ENCODE measurements around the gene PILRA. TPM values are rescaled to one million over a fixed set of nuclear protein-coding genes. Genes with fewer than 3 reads are reported as not detected.
A peak's percentile ranks its signal among the peaks of the same experiment; 100 is the strongest.

PILRA gene
- total and polyA plus RNA-seq, 8 donors: 0.88 to 7.6 (median 3.7) TPM

- TF ChIP-seq CTCF (IDR thresholded peaks at IDR 0.05): no peak
- Histone ChIP-seq H3K4me1 (no peaks in the 10 kb centered on the region), H3K4me3 (no peak overlapping the region), H3K27me3 (no peaks in the 10 kb centered on the region), H3K9me3 (no peaks in the 10 kb centered on the region), H3K36me3 (no peaks in the 10 kb centered on the region), H3K27ac (no peak overlapping the region)
- no peak for DNase-seq
- intact Hi-C loops (cut with DNase I): no loop called here
- no peak for FAIRE-seq
- no peak for ATAC-seq
- WGBS, 2 donors: 96% methylated on average over 2 of the region's 2 CpGs
Observed at GRCh38 chr7:100402241-100402640, 29.0 kb downstream of the PILRA start.

GRCh38 chr7:100406767-100407166, 33.5 kb downstream of the PILRA start:
- 41% methylated on average over 6 of the region's 6 CpGs for WGBS, 2 donors
- Histone ChIP-seq H3K9me3 (no peaks in the 10 kb centered on the region), H3K4me1 (no peaks in the 10 kb centered on the region), H3K4me3 (no peak overlapping the region), H3K27me3 (no peaks in the 10 kb centered on the region), H3K27ac (no peak overlapping the region), H3K36me3 (no peaks in the 10 kb centered on the region)
- no peak for TF ChIP-seq CTCF (IDR thresholded peaks at IDR 0.05)
- DNase-seq (no peak), FAIRE-seq (no peak), ATAC-seq (peak in 1 of 4 donors; percentile 54)
- intact Hi-C loops (cut with DNase I): no loop called here

GRCh38 chr7:100407285-100408180, 34.2 kb downstream of the PILRA start:
- intact Hi-C loops (cut with DNase I): no loop called here
- 39 to 49% methylated on average over 12 of the region's 12 CpGs for WGBS, 2 donors

GRCh38 chr7:100411101-100411500, 37.8 kb downstream of the PILRA start:
- no peak for DNase-seq
- no peak for TF ChIP-seq CTCF (IDR thresholded peaks at IDR 0.05)
- intact Hi-C loops (cut with DNase I): no loop called here
- Histone ChIP-seq H3K9me3 (no peaks in the 10 kb centered on the region), H3K27ac (no peak overlapping the region), H3K4me1 (no peaks in the 10 kb centered on the region), H3K36me3 (no peaks in the 10 kb centered on the region), H3K27me3 (no peaks in the 10 kb centered on the region), H3K4me3 (no peak overlapping the region)
- FAIRE-seq: no peak
- ATAC-seq: no peak
- WGBS, 2 donors: 82 to 88% methylated on average over 6 of the region's 6 CpGs

More at GRCh38 chr7:100407285-100408180, 34.2 kb downstream of the PILRA start:
- ATAC-seq: peak; percentile 69 to 92 (median 88)
- Histone ChIP-seq H3K27ac (no peak overlapping the region), H3K36me3 (no peaks in the 10 kb centered on the region), H3K4me1 (no peaks in the 10 kb centered on the region), H3K27me3 (no peaks in the 10 kb centered on the region), H3K9me3 (no peaks in the 10 kb centered on the region), H3K4me3 (no peak overlapping the region)
- FAIRE-seq: no peak
- TF ChIP-seq CTCF (IDR thresholded peaks at IDR 0.05): peak in 3 of 4 donors; percentile 33 to 51 (median 38)
- peak in 1 of 6 donors; percentile 26 for DNase-seq

- no peak overlapping the region for H3K27ac ChIP-seq
- FAIRE-seq (no peak), DNase-seq (no peak), ATAC-seq (no peak)
- no peak overlapping the region for H3K4me3 ChIP-seq
- H3K36me3 ChIP-seq: no peaks in the 10 kb centered on the region
- no peaks in the 10 kb centered on the region for H3K4me1 ChIP-seq
- intact Hi-C loops (cut with DNase I): no loop called here
- TF ChIP-seq CTCF (IDR thresholded peaks at IDR 0.05): no peak
- no peaks in the 10 kb centered on the region for H3K9me3 ChIP-seq
- H3K27me3 ChIP-seq: no peaks in the 10 kb centered on the region
Observed at GRCh38 chr7:100413346-100413745, 40.1 kb downstream of the PILRA start.

All from pancreas (tissue), 10 donors.